NCI-H2196 (cell line): ENCODE measurements around the gene RHOH.
"Not testable (repeated sequence)": the region's sequence is repeated elsewhere in the genome, so short reads cannot be mapped to it uniquely, and the experiment has no call there.

ENCODE experiments used
- DNase-seq: peaks from one replicate; lab custom pipeline; 2025; ENCODE audit not compliant: unreplicated experiment; lab: John Stamatoyannopoulos, UW

The RHOH gene

DNA sequence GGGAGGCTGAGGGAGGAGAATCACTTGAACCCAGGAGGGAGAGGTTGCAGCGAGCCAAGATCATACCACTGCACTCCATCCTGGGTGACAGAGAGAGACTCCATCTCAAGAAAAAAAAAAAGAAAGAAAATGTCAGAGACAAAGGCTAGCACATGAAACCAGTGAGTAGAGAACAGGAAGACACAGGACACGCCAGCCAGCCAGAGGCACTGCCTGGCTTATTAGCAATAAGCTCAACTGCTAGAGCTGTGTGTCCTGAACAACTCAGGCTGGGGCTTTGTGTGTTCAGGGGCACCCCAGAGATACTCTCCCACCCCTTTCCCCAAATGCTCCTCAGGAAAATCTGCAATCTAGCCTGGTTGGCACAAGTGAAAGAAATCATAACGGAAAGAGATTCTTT, 60.0 kb downstream of the RHOH start:
- no peak for DNase-seq

GRCh38 chr4:40258627-40259026, 61.8 kb downstream of the RHOH start:
- DNase-seq, result no peak

- DNase-seq, result no peak
These were observed 64.6 kb downstream of the RHOH start for GRCh38 chr4:40261231-40262076.

DNA sequence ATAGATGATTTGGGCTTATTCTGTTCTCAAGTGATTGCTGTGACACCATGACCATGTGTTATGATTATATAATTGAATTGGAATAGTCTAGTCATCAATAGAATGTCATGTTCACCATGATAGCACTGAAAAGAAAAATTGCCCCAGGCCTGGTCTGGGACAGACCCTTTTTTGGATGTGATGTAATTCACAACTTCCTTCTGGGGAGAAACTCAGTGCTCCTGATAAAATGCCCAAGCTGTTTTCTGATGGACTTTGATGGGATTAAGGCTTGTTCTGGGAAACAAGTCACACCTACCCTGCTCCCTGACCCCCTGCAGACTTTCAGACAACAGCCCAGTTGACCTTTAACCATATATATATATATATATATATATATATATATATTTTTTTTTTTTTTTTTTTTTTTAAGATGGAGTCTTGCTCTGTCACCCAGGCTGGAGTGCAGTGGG, 65.3 kb downstream of the RHOH start:
- DNase-seq, result no peak

GRCh38 chr4:40262861-40263260, 66.0 kb downstream of the RHOH start:
- no peak for DNase-seq

DNA sequence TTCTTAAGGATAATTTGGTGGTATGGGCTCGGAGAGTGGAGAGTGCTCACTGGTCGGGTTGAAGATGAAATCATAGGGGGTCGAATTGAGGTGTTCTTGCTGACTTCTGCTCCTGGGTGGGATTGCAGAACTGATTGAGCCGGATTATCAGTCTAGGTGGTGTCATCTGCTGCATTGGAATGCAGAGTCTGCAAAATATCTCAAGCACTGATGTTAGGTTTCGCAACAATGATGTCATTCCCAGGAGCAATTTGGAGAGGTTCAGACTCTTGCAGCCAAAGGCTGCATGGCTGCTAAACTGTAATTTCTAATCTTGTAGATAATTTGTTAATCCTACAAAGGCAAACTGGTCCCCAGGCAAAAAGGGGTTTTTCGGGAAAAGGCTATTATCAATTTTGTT, 67.7 kb downstream of the RHOH start:
- no peak for DNase-seq

DNA sequence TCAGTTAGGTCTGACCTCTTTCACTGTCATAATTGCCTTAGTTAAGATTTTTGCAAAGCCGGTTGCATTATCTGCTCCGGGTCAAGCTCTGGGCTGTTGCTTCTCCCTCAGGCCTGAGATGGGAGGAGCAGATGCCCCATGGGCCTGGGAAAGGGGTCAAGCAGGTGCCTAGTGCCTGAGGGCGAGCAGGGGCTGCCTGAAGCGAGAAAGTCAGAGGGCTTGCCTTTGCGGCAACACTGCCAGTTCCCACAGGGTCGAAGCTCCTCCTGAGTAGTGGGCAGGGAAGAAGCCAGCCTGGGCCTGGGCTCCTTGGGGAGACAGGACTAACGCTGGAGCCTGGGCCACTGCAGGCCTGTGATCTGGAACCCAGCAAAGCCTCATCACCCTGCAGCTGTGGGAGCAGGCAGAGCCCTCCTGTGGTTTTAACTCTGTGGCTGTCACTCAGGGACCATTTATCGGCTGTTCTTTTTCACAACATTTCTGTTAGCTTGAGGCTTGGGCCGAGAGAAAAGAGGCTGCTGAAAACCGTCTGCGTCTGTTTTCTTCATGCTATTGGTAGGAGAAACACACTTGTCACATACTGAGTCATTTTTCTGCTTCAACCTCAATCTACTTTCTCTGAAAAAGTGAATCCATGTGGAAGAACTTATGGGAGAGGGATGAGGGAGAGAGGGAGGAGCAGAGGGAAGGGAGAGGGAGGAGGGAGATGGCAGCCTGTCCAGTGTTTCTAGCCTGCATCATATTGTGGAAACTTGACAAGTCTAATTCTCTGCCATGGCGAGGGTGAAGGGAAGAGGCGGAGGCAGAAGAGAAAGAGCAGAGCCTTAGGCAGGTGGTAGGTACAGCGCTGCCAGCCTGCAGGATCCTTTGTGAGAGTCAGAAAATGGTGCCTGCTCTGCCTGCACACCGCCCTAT, 68.4 kb downstream of the RHOH start:
- DNase-seq, result no peak

DNA sequence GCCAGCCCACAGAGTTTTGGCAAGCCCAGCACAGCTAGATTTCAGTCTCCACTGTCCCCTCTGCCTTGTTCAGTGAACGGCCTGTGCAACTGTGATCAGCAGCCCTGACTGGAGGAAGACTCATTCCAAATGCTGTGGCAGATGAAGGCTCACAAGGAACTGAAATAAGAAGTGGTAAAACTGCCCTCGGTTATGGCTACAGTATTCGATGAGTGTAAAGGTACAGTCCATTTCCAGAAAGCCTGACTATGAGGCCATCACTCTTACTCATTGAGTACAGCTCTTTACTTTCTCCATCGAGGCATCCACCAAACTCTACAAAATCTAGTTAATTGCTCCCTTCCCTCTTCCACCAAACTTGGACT, 69.1 kb downstream of the RHOH start:
- no peak for DNase-seq

DNA sequence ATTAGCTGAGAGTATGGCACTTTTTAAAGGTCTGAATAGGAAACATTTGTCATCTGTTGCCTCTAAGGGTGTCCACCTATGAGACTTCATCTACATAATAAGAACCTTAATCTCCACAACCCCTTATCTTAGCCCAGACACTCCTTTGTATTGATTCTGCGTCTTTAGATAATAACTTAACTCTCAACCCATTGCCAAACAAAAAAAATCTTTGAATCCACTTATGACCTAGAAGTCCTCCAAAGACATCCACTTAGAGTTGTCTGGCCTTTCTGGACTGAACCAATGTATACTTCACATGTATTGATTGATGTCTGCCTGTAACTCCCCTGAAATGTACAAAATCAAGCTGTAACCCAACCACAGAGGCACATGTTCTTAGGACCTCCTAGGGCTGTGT, 72.3 kb downstream of the RHOH start:
- DNase-seq, result no peak

GRCh38 chr4:40270609-40271008, 73.8 kb downstream of the RHOH start:
- DNase-seq, result no peak

DNA sequence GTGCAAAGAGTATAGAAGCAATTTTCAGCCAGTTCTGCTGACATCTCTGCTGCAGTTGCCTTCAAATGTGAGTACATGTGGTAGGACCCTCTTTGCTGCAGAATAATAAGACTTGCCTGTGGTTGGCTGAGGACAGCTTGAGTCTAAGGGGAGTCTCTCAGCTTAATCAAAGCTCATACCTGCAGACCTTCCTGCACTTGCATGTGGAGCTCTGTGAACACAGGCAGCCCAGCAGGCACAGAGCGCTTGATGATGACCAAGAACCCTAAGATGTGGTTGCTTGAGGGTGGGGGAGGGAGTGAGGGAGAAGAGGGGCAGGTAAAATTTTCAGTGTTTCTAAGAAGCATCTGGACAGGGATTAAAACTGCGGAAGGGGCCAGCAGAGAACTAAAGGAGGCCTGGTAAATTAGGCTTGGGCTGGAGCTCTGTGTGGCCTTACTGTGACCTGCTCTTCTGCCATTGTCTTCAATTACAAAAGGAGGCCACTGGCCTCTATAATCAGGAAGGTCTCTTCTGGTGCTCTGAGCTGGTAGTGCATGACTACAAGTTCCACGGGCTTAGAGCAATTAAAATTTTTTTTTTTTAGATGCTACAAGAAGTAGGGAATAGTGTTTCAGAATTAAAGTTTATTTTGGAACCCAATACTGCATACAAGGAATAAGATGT, 78.4 kb downstream of the RHOH start:
- DNase-seq, result no peak

DNA sequence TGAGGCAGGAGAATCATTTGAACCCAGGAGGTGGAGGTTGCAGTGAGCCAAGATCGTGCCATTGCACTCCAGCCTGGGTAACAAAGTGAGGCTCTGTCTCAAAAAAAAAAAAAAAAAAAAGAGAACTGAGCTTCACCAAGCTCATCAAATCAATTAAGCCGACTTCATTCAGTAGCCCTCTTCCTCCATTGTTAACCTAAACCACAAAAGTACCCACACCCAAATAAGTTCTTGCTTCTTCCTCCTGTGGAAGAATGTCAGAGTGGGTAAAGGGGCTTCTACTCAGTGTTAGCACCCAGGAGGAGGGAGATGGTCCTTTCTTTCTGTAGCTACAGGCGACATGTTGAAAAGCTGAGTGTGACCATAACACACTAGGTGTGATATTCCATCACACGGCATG, 79.7 kb downstream of the RHOH start:
- no peak for DNase-seq

DNA sequence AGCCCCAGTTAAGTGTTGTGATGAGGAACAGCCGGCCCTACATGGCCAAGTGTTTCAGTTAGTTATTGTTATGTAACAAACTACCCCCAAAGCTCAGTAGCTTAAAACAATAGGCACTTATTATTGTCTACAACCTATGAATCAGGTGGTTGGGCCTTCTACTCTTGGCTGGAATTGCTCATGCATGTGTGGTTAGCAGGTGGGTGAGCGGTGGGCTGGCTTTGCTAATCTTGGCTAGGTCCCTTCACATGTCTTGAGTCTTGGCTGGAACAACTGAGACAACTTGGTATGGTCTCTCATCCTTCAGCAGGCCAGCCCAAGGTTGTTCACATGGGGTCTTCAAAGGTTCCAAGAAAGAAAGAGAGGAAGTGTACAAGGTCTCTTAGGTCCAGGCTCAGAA, 83.8 kb downstream of the RHOH start:
- DNase-seq, result no peak

DNA sequence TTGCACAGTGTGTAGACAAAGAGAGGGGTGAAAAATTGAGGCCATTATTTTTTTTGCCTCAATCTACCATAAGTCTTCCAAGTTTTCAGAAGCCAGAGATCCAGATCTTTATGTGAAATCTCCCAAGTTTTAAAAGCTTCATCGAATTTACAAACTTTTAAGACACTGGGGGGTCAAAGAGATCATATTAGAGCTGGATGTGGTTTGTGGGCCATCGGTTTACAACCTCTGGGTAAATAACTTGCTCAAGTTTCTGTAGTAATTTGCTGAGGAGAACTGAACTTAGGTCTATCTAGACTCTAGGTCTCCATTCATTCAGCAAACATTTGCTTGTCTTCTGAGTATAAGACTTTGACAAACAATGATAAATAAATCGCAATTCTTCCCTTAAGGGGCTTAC, 84.3 kb downstream of the RHOH start:
- no peak for DNase-seq

GRCh38 chr4:40281913-40282312, 85.1 kb downstream of the RHOH start:
- no peak for DNase-seq

GRCh38 chr4:40282857-40283256, 86.0 kb downstream of the RHOH start:
- DNase-seq, result not testable (repeated sequence)

GRCh38 chr4:40283413-40283812, 86.6 kb downstream of the RHOH start:
- no peak for DNase-seq

DNA sequence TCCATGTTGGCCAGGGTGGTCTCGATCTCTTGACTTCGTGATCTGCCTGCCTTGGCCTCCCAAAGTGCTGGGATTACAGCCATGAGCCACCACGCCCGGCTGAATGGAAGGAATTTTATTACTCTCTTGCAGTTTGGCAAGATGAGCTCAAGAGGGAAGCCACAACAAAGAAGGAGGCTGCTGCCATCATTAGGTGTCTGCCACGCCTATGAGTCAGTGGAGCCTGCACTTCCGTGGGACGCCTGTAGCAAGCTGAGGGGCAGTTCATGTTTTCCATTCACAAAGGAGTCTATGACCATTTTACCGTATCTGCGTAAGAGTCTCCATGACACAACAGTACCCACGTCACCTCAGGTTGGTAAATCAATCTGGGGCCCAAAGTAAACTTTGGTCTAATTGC, 87.1 kb downstream of the RHOH start:
- DNase-seq, result no peak

DNA sequence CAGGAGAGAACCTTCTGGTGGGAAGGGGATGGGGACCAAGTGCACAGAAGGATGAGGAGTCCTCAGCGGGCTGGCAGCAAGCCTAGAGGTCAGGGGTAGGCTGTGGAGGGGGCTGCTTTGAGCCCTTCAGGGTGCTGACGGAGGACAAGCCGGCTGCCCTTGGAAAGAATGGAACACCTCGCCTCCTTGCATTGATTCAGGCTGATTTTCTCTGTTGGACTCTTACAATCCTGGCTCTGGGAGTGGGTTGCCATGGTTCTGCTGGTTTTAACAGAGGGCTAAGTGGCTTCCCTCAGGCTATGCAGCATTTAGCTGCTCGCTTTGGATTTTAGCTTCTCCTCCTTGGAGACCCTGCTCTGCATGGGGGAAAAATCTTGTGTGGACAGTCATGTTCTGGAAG, 88.9 kb downstream of the RHOH start:
- no peak for DNase-seq

DNA sequence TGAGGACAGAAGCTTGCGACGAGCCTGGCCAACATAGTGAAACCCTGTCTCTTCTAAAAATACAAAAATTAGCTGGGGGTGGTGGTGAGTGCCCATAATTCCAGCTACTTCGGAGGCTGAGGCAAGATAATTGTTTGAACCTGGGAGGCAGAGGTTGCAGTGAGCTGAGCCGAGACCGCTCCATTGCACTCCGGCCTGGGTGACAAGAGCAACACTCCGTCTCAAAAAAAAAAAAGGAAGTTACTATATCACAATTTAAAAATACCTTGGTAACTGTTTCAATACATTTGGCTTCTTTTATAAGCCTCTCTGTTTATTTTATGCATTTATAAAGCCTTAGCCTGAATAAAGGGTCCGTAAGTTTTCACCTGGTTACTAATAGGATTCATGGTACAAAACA, 91.7 kb downstream of the RHOH start:
- no peak for DNase-seq

DNA sequence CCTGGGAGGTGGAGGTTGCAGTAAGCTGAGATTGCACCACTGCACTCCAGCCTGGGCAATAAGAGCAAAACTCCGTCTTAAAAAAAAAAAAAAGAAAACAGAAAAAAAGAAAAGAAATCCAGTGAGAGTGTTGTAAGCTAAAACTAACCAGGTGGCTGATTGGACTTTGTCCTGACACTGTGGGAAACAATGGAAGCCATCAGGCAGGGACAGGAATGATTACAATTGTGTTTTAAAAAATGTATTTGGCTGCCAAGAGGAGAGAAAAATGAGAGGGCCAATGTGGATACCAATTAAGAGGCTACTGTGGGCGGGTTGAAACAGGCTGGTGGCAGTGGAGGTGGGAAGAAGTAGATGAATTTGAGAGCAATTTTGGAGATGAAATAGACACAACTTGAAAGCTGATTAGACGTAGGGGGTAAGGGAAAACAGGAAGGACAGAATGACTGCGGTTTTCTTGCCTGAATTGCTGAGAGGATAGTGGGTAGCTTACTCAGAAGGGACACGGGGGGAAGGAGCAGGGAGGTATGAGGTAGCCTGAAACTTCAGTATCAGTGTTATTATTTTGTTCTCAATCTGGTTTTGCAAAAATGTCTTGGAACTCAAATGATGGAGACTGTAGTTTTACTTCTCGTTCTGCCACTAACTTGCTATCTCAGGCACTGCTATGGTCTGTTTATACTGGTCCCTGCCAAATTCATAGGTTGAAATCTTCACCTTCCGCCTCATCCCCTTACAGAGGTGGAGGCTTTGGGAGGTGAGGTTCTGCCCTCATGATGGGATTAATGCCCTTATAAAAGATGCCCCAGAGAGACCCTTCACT, 92.7 kb downstream of the RHOH start:
- DNase-seq, result no peak
